Activated CD4-positive, alpha-beta T cell treated with anti-CD3 and anti-CD28 coated beads, Interleukin-2, amount 10 ng/mL, durations not matched to agents 24 days and 14 days (primary cell): ENCODE results near the gene TRIO. TPM values are rescaled to one million over a fixed set of nuclear protein-coding genes. Genes with fewer than 3 reads are reported as not detected.

Experiments used
- DNase-seq: peaks from one replicate; pipeline ENCODE4 v3.0.0; 2022
- H3K27ac Mint-ChIP-seq: one replicate; pipeline ENCODE4 v1.8.0; 2022; ENCODE audit warnings: mild to moderate bottlenecking, mixed read lengths
- H3K27me3 Mint-ChIP-seq: one replicate; pipeline ENCODE4 v1.8.0; 2022; ENCODE audit warnings: mixed read lengths
- H3K36me3 Mint-ChIP-seq: one replicate; pipeline ENCODE4 v1.8.0; 2022; ENCODE audit warnings: low read depth, mild to moderate bottlenecking, mixed read lengths
- H3K4me1 Mint-ChIP-seq: one replicate; pipeline ENCODE4 v1.8.0; 2021; ENCODE audit warnings: mixed read lengths
- H3K4me3 Mint-ChIP-seq: one replicate; pipeline ENCODE4 v1.8.0; 2022; ENCODE audit warnings: mild to moderate bottlenecking, moderate library complexity, mixed read lengths
- H3K9me3 Mint-ChIP-seq: one replicate; pipeline ENCODE4 v1.8.0; 2021; ENCODE audit warnings: mixed read lengths
- intact Hi-C: fragments of 100-400 bp; cut with micrococcal nuclease; formaldehyde crosslinking; loops from one replicate; pipeline ENCODE4 v1.15.1; 2023
- total RNA-seq: library from RNA; stranded (reverse); gene quantifications from 2 replicates; pipeline ENCODE4 v1.2.3, GENCODE V29; 2022

TRIO gene
- total RNA-seq, 1 donor from 2014 or later: 14.0 TPM

GRCh38 chr5:14112998-14113652 is 30.0 kb upstream of the TRIO start:
- no peak for DNase-seq
- H3K4me1 Mint-ChIP-seq: peaks cover 10% of the 10 kb centered on the region
- intact Hi-C loops: no loop called here
- no peaks in the 10 kb centered on the region for H3K9me3 Mint-ChIP-seq
- H3K36me3 Mint-ChIP-seq: no peaks in the 10 kb centered on the region
- no peaks in the 10 kb centered on the region for H3K27me3 Mint-ChIP-seq
- H3K4me3 Mint-ChIP-seq: no peak overlapping the region
- H3K27ac Mint-ChIP-seq: no peak overlapping the region

- no peak overlapping the region for H3K27ac Mint-ChIP-seq
- H3K9me3 Mint-ChIP-seq: no peaks in the 10 kb centered on the region
- H3K4me1 Mint-ChIP-seq: no peaks in the 10 kb centered on the region
- no peak for DNase-seq
- H3K36me3 Mint-ChIP-seq: no peaks in the 10 kb centered on the region
- no peaks in the 10 kb centered on the region for H3K27me3 Mint-ChIP-seq
- H3K4me3 Mint-ChIP-seq: no peak overlapping the region
- intact Hi-C loops: no loop called here
These were observed 28.4 kb upstream of the TRIO start for GRCh38 chr5:14114615-14115251.

- Mint-ChIP-seq H3K4me1 (no peaks in the 10 kb centered on the region), H3K36me3 (no peaks in the 10 kb centered on the region), H3K27ac (no peak overlapping the region), H3K27me3 (no peaks in the 10 kb centered on the region), H3K4me3 (no peak overlapping the region), H3K9me3 (no peaks in the 10 kb centered on the region)
- no peak for DNase-seq
- intact Hi-C loops: no loop called here
These were observed 27.7 kb upstream of the TRIO start for GRCh38 chr5:14115323-14115895.

GRCh38 chr5:14118551-14119320 is 24.4 kb upstream of the TRIO start:
- Mint-ChIP-seq H3K36me3 (no peaks in the 10 kb centered on the region), H3K27ac (no peak overlapping the region), H3K4me1 (no peaks in the 10 kb centered on the region), H3K27me3 (no peaks in the 10 kb centered on the region), H3K4me3 (no peak overlapping the region), H3K9me3 (no peaks in the 10 kb centered on the region)
- intact Hi-C loops: no loop called here
- no peak for DNase-seq

- H3K36me3 Mint-ChIP-seq: no peaks in the 10 kb centered on the region
- H3K27me3 Mint-ChIP-seq: no peaks in the 10 kb centered on the region
- DNase-seq: no peak
- no peak overlapping the region for H3K27ac Mint-ChIP-seq
- H3K9me3 Mint-ChIP-seq: no peaks in the 10 kb centered on the region
- H3K4me3 Mint-ChIP-seq: no peak overlapping the region
- intact Hi-C loops: no loop called here
- H3K4me1 Mint-ChIP-seq: no peaks in the 10 kb centered on the region
These were observed 23.0 kb upstream of the TRIO start for GRCh38 chr5:14120176-14120575.

- no peak for DNase-seq
- no peak overlapping the region for H3K27ac Mint-ChIP-seq
- no peaks in the 10 kb centered on the region for H3K9me3 Mint-ChIP-seq
- no peaks in the 10 kb centered on the region for H3K27me3 Mint-ChIP-seq
- H3K36me3 Mint-ChIP-seq: no peaks in the 10 kb centered on the region
- no peaks in the 10 kb centered on the region for H3K4me1 Mint-ChIP-seq
- intact Hi-C loops: no loop called here
- no peak overlapping the region for H3K4me3 Mint-ChIP-seq
These were observed 21.6 kb upstream of the TRIO start for GRCh38 chr5:14121552-14121951.

GRCh38 chr5:14122089-14122488 is 21.1 kb upstream of the TRIO start:
- no peaks in the 10 kb centered on the region for H3K9me3 Mint-ChIP-seq
- intact Hi-C loops: no loop called here

GRCh38 chr5:14123551-14123950 is 19.6 kb upstream of the TRIO start:
- Mint-ChIP-seq H3K27ac (no peak overlapping the region), H3K9me3 (peaks cover 3% of the 10 kb centered on the region), H3K27me3 (no peaks in the 10 kb centered on the region), H3K4me1 (no peaks in the 10 kb centered on the region), H3K4me3 (no peak overlapping the region), H3K36me3 (no peaks in the 10 kb centered on the region)
- intact Hi-C loops: no loop called here
- DNase-seq: no peak

More at GRCh38 chr5:14122089-14122488, 21.1 kb upstream of the TRIO start:
- Mint-ChIP-seq H3K27me3 (no peaks in the 10 kb centered on the region), H3K27ac (no peak overlapping the region), H3K4me3 (no peak overlapping the region), H3K4me1 (no peaks in the 10 kb centered on the region), H3K36me3 (no peaks in the 10 kb centered on the region)
- no peak for DNase-seq

- no peak for DNase-seq
- no peaks in the 10 kb centered on the region for H3K36me3 Mint-ChIP-seq
- H3K4me1 Mint-ChIP-seq: no peaks in the 10 kb centered on the region
- H3K27me3 Mint-ChIP-seq: no peaks in the 10 kb centered on the region
- no peak overlapping the region for H3K27ac Mint-ChIP-seq
- no peak overlapping the region for H3K4me3 Mint-ChIP-seq
- H3K9me3 Mint-ChIP-seq: peaks cover 3% of the 10 kb centered on the region
- intact Hi-C loops: no loop called here
These were observed 19.1 kb upstream of the TRIO start for GRCh38 chr5:14123974-14124482.

GRCh38 chr5:14125262-14125661 is 17.9 kb upstream of the TRIO start:
- H3K36me3 Mint-ChIP-seq: no peaks in the 10 kb centered on the region
- H3K4me1 Mint-ChIP-seq: no peaks in the 10 kb centered on the region
- H3K27me3 Mint-ChIP-seq: peaks cover 4% of the 10 kb centered on the region
- DNase-seq: no peak
- H3K4me3 Mint-ChIP-seq: no peak overlapping the region
- intact Hi-C loops: no loop called here
- no peak overlapping the region for H3K27ac Mint-ChIP-seq
- peaks cover 3% of the 10 kb centered on the region for H3K9me3 Mint-ChIP-seq

GRCh38 chr5:14127587-14127986 is 15.6 kb upstream of the TRIO start:
- intact Hi-C loops: no loop called here
- peaks cover 5% of the 10 kb centered on the region for H3K27me3 Mint-ChIP-seq
- H3K36me3 Mint-ChIP-seq: no peaks in the 10 kb centered on the region
- no peak overlapping the region for H3K27ac Mint-ChIP-seq
- H3K9me3 Mint-ChIP-seq: peaks cover 3% of the 10 kb centered on the region
- no peak overlapping the region for H3K4me3 Mint-ChIP-seq
- no peaks in the 10 kb centered on the region for H3K4me1 Mint-ChIP-seq
- DNase-seq: no peak

- Mint-ChIP-seq H3K4me3 (no peak overlapping the region), H3K4me1 (no peaks in the 10 kb centered on the region), H3K27ac (no peak overlapping the region), H3K36me3 (no peaks in the 10 kb centered on the region), H3K9me3 (peaks cover 3% of the 10 kb centered on the region), H3K27me3 (peaks cover 5% of the 10 kb centered on the region)
- intact Hi-C loops: no loop called here
- DNase-seq: no peak
These were observed 15.1 kb upstream of the TRIO start for GRCh38 chr5:14128079-14128478.

GRCh38 chr5:14129123-14129522 is 14.0 kb upstream of the TRIO start:
- no peak overlapping the region for H3K4me3 Mint-ChIP-seq
- DNase-seq: no peak
- peaks cover 5% of the 10 kb centered on the region for H3K27me3 Mint-ChIP-seq
- no peaks in the 10 kb centered on the region for H3K4me1 Mint-ChIP-seq
- intact Hi-C loops: no loop called here
- no peaks in the 10 kb centered on the region for H3K36me3 Mint-ChIP-seq
- H3K9me3 Mint-ChIP-seq: peaks cover 3% of the 10 kb centered on the region
- H3K27ac Mint-ChIP-seq: no peak overlapping the region
